22Rv1 (cell line): ENCODE measurements around the gene PPFIA3.

Source experiments
- H3K27ac ChIP-seq: fragments of 450-650 bp; 2 replicates; pipeline ENCODE4 v1.5.1; 2017
- ZFX ChIP-seq: fragments of 450-650 bp; IDR thresholded peaks from 2 replicates; pipeline ENCODE4 v1.6.1; 2017; ENCODE audit warnings: antibody characterized with exemption, borderline replicate concordance
- TF ChIP-seq, protein P1 (sequence below): fragments of 450-650 bp; IDR thresholded peaks from 2 replicates; pipeline ENCODE4 v1.5.1; 2017; ENCODE audit warnings: mild to moderate bottlenecking

The PPFIA3 gene

DNA sequence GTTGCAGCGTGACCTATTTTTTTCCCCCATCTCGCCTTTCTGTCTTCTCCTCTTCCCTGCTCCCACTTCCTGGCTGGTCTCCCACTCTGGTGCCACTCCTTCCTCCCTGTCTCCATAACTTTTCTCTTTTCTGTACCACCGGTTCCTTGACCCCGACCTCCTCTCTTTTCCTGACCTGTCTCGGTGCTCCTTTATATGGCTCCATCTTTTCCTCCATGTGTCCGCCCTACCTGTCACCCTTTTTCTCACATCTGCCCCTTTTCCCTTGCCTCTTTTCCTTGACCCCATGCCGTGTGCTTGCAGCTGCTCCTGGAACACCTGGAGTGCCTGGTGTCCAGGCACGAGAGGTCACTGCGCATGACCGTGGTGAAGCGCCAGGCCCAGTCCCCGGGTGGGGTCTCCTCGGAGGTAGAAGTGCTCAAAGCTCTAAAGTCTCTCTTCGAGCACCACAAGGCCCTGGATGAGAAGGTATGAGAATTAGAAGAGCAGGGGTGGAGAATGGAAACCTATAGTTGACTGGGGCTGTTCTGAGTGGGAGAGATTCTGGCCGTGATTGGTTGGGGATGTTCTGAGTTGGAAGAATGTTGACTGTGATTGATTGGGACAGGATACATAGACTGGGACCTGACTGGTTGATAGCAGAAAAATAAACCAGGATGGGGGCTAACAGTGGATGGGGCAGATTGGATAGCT lies 9.3 kb downstream of the PPFIA3 start:
- peak overlapping the region; percentile 99 for H3K27ac ChIP-seq

DNA sequence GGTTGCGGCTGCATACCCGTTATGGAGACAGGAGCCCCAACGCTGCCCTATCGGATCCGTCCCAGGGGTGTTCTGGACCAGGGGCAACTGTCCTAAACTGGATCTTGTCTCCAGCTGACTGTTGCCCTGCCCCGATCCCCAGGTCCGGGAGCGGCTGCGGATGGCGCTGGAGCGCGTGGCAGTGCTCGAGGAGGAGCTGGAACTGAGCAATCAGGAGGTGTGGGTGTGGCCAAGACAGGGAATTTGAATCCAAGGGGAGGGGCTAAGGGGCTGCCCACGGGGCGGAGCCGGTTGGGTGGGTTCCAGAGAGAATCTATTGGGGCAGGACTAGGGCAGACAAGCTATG lies 9.9 kb downstream of the PPFIA3 start:
- TF ChIP-seq, protein P1, sequence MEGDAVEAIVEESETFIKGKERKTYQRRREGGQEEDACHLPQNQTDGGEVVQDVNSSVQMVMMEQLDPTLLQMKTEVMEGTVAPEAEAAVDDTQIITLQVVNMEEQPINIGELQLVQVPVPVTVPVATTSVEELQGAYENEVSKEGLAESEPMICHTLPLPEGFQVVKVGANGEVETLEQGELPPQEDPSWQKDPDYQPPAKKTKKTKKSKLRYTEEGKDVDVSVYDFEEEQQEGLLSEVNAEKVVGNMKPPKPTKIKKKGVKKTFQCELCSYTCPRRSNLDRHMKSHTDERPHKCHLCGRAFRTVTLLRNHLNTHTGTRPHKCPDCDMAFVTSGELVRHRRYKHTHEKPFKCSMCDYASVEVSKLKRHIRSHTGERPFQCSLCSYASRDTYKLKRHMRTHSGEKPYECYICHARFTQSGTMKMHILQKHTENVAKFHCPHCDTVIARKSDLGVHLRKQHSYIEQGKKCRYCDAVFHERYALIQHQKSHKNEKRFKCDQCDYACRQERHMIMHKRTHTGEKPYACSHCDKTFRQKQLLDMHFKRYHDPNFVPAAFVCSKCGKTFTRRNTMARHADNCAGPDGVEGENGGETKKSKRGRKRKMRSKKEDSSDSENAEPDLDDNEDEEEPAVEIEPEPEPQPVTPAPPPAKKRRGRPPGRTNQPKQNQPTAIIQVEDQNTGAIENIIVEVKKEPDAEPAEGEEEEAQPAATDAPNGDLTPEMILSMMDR: no peak
- TF ChIP-seq ZFX: no peak
- peak overlapping the region; percentile 99 for H3K27ac ChIP-seq

More for the DNA sequence above, 9.3 kb downstream of the PPFIA3 start:
- TF ChIP-seq, protein P1: no peak
- TF ChIP-seq ZFX: no peak

DNA sequence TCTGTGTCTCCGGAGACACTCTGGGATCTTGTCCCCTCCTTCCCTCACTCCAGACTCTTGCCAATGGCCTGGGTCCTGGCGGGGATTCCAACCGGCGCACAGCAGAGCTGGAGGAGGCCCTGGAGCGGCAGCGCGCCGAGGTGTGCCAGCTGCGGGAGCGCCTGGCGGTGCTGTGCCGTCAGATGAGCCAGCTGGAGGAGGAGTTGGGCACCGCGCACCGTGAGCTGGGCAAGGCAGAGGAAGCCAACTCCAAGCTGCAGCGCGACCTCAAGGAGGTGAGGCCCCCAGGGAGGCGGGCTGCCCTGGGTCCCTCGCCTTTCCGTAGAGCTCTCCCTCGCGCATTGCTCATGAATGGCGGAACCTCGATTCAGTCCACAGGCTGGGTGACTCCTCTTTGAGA lies 11.0 kb downstream of the PPFIA3 start:
- TF ChIP-seq ZFX: no peak
- TF ChIP-seq, protein P1: no peak
- H3K27ac ChIP-seq: peak overlapping the region; percentile 99

DNA sequence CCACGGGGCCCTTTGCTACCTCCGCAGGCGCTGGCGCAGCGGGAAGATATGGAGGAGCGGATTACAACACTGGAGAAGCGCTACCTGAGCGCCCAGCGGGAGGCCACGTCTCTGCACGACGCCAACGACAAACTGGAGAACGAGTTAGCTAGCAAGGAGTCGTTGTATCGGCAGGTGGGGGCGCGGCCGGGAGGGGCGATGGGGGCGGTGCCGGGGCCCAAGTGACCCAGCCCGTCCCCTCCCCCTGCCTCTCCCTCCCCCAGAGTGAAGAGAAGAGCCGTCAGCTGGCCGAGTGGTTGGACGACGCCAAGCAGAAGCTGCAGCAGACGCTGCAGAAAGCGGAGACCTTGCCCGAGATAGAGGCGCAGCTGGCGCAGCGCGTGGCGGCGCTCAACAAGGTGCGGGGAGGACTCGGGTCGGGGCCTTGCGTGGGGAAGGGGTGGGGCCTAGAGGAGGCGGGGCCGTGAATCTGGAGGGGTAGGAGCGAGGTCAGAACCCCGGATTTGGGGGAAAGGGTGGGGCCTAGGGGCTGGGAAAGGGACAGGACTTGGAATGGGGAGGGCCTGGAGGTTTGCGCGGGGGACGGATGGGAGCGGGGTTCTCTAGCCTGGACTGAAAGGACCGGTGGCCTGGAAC lies 13.7 kb downstream of the PPFIA3 start:
- TF ChIP-seq ZFX: no peak
- TF ChIP-seq, protein P1: no peak
- peak overlapping the region; percentile 84 for H3K27ac ChIP-seq

DNA sequence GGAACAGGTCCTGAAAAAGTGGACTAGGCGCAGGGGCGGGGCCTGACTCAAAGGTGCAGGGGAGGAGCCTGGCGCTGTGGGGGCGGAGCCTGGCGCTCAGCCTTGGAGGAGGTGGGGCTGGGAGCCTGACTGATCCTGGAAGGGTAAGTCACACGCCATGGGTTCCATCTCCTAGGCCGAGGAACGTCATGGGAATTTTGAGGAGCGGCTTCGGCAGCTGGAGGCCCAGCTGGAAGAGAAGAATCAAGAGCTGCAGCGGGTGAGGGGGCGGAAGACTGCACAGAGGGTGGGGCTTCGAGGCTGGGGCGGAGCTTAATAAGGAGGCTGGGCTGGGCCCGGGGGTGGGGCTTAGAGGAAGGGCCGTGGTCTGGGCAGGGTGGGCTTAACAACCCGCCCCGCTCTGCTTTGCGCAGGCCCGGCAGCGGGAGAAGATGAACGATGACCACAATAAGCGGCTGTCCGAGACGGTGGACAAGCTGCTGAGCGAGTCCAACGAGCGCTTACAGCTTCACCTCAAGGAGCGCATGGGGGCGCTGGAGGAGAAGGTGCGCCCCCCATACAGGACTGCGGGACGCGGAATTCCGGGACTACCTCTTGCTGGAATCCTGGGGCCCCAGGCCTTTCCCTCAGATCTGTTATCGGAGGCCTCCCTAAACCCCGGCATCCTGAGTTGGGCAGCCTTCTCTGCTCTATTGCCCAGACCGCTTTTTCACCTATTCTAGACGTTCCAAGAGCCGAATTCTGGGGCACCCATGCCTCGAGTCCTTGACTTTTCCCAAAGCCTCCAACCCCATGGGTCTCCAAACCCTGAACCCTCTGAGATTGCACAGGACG lies 14.5 kb downstream of the PPFIA3 start:
- H3K27ac ChIP-seq: peak overlapping the region; percentile 84
- no peak for TF ChIP-seq ZFX
- TF ChIP-seq, protein P1: no peak

DNA sequence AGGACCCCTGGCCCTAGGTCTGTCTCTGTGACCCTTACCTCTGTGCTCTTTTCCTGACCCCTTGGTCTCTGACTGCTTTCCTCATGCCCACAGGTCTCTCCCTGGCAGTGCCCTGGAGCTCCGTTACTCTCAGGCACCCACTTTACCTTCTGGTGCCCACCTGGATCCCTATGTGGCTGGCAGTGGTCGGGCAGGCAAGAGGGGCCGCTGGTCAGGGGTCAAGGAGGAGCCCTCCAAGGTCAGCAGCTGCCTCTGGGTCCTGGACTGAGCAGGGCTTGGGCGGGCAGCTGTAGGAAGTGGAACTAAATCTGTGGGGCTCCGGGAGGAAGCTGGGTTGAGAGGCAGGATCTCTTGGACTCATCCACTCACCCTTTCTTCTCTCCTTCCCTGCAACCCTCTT lies 16.3 kb downstream of the PPFIA3 start:
- peak overlapping the region; percentile 84 for H3K27ac ChIP-seq
- no peak for TF ChIP-seq ZFX
- TF ChIP-seq, protein P1: no peak
